ENCODE measurements around the gene ISCA1. TPM values are rescaled to one million over a fixed set of nuclear protein-coding genes. Genes with fewer than 3 reads are reported as not detected.

The ISCA1 gene
- total RNA-seq, 4 donors from 2014 or later, result 8.7 to 62.4 (median 42.4) TPM

GRCh38 chr9:86279839-86280238, 2.5 kb downstream of the ISCA1 start:
- TF ChIP-seq POLR2A (IDR thresholded peaks at IDR 0.05) (no peak), CTCF (IDR thresholded peaks at IDR 0.05) (no peak)
- H3K36me3 ChIP-seq, result no peaks in the 10 kb centered on the region
- H3K9me3 ChIP-seq, result no peaks in the 10 kb centered on the region
- no peak overlapping the region for H3K4me3 ChIP-seq
- H3K4me1 ChIP-seq, result peaks cover 0 to 5% of the 10 kb centered on the region in 2 donors
- H3K27me3 ChIP-seq, result no peaks in the 10 kb centered on the region
- no peak for DNase-seq
- no peak overlapping the region for H3K27ac ChIP-seq
- intact Hi-C loops (cut with DNase I; ENCODE audit: low total_unique reads), result no loop called here

GRCh38 chr9:86277072-86277471, 5.3 kb downstream of the ISCA1 start:
- H3K4me1 ChIP-seq, result peaks cover 0 to 5% of the 10 kb centered on the region in 2 donors
- no peak overlapping the region for H3K27ac ChIP-seq
- no peak for DNase-seq
- intact Hi-C loops (cut with DNase I; ENCODE audit: low total_unique reads), result no loop called here
- H3K27me3 ChIP-seq, result no peaks in the 10 kb centered on the region
- no peaks in the 10 kb centered on the region for H3K9me3 ChIP-seq
- H3K4me3 ChIP-seq, result no peak overlapping the region
- no peaks in the 10 kb centered on the region for H3K36me3 ChIP-seq
- TF ChIP-seq CTCF (IDR thresholded peaks at IDR 0.05) (no peak), POLR2A (IDR thresholded peaks at IDR 0.05) (no peak)

GRCh38 chr9:86275962-86276361, 6.4 kb downstream of the ISCA1 start:
- TF ChIP-seq POLR2A (IDR thresholded peaks at IDR 0.05) (no peak), CTCF (IDR thresholded peaks at IDR 0.05) (no peak)
- Histone ChIP-seq H3K36me3 (no peaks in the 10 kb centered on the region), H3K4me1 (peaks cover 0 to 5% of the 10 kb centered on the region in 2 donors), H3K27ac (no peak overlapping the region), H3K9me3 (no peaks in the 10 kb centered on the region), H3K27me3 (no peaks in the 10 kb centered on the region), H3K4me3 (no peak overlapping the region)
- intact Hi-C loops (cut with DNase I; ENCODE audit: low total_unique reads), result no loop called here
- no peak for DNase-seq

GRCh38 chr9:86274821-86275643, 7.3 kb downstream of the ISCA1 start:
- no peak for DNase-seq
- Histone ChIP-seq H3K27ac (no peak overlapping the region), H3K27me3 (no peaks in the 10 kb centered on the region), H3K4me3 (no peak overlapping the region), H3K4me1 (peaks cover 0 to 4% of the 10 kb centered on the region in 2 donors), H3K36me3 (no peaks in the 10 kb centered on the region), H3K9me3 (no peaks in the 10 kb centered on the region)
- TF ChIP-seq CTCF (IDR thresholded peaks at IDR 0.05) (no peak), POLR2A (IDR thresholded peaks at IDR 0.05) (no peak)
- intact Hi-C loops (cut with DNase I; ENCODE audit: low total_unique reads), result no loop called here

- H3K27me3 ChIP-seq, result no peaks in the 10 kb centered on the region
- H3K27ac ChIP-seq, result no peak overlapping the region
- no peaks in the 10 kb centered on the region for H3K4me1 ChIP-seq
- no peak overlapping the region for H3K4me3 ChIP-seq
- DNase-seq, result no peak
- TF ChIP-seq POLR2A (IDR thresholded peaks at IDR 0.05), result no peak
- TF ChIP-seq CTCF (IDR thresholded peaks at IDR 0.05), result no peak
- intact Hi-C loops (cut with DNase I; ENCODE audit: low total_unique reads), result no loop called here
- H3K36me3 ChIP-seq, result no peaks in the 10 kb centered on the region
- H3K9me3 ChIP-seq, result no peaks in the 10 kb centered on the region
Measured at GRCh38 chr9:86272221-86272620, 10.1 kb downstream of the ISCA1 start.

All from uterus (tissue), 4 donors.